Sigmoid colon (tissue), 7 donors: Measurements from ENCODE around the gene NAA80. TPM values are rescaled to one million over a fixed set of nuclear protein-coding genes. Genes with fewer than 3 reads are reported as not detected.

Source experiments
- DNase-seq: peaks from one replicate; pipeline ENCODE4 v3.0.0-alpha.2; 2019
- H3K27ac ChIP-seq, 4 donors: fragments of 200-600 bp; sonication (generic); one replicate each; pipeline ENCODE4 v1.5.1; 2016 to 2019; ENCODE audit warnings: mild to moderate bottlenecking in 1 of 4
- H3K27me3 ChIP-seq, 3 donors: fragments of 200-600 bp; sonication (generic); one replicate each; pipeline ENCODE4 v1.5.1; 2019; ENCODE audit warnings: mild to moderate bottlenecking in 1 of 3
- H3K36me3 ChIP-seq, 4 donors: fragments of 200-600 bp; sonication (generic); one replicate each; pipeline ENCODE4 v1.5.1; 2016 to 2019
- H3K4me1 ChIP-seq, 4 donors: fragments of 200-600 bp; sonication (generic); one replicate each; pipeline ENCODE4 v1.5.1; 2017 to 2019
- H3K4me3 ChIP-seq, 4 donors: fragments of 200-600 bp; sonication (generic); one replicate each; pipeline ENCODE4 v1.5.1; 2017 to 2019; ENCODE audit warnings: mild to moderate bottlenecking in 2 of 4, moderate library complexity in 1 of 4
- H3K9me3 ChIP-seq, 4 donors: fragments of 200-600 bp in 3 of 4; sonication (generic) in 3 of 4; one replicate each; pipeline versions ENCODE4 v1.5.1 to v1.6.1; 2013 to 2019
- CTCF ChIP-seq, 4 experiments: fragments of 450-650 bp in 3 of 4; fragments of 200-600 bp in 1 of 4; IDR thresholded peaks; one replicate each; pipeline ENCODE4 v1.5.1; 2016 to 2019; ENCODE audit warnings: antibody characterized with exemption in 4 of 4, mild to moderate bottlenecking in 3 of 4, moderate library complexity in 2 of 4
- EP300 ChIP-seq, 4 donors: sonication (generic); formaldehyde crosslinking; IDR thresholded peaks; one replicate each; pipeline ENCODE4 v1.6.1; 2017; ENCODE audit warnings: antibody characterized with exemption in 4 of 4
- POLR2A ChIP-seq, 2 donors: fragments of 450-650 bp; IDR thresholded peaks; one replicate each; pipeline ENCODE4 v1.6.1; 2016; ENCODE audit warnings: antibody characterized with exemption in 2 of 2, mild to moderate bottlenecking in 2 of 2, moderate library complexity in 2 of 2
- POLR2AphosphoS5 ChIP-seq, 4 donors: sonication (generic); formaldehyde crosslinking; IDR thresholded peaks; one replicate each; pipeline ENCODE4 v1.6.1; 2017; ENCODE audit warnings: antibody characterized with exemption in 4 of 4
- WGBS, 2 donors: extraction: QIAGEN DNeasy Blood & Tissue Kit; methylation state at CpG; one replicate each; pipeline ENCODE4 v1.1.7; 2013; 5-methylcytosine and 5-hydroxymethylcytosine counted together
- intact Hi-C: fragments of 100-400 bp; cut with DNase I; formaldehyde crosslinking; loops from one replicate; pipeline ENCODE4 v1.15.1; 2023
- polyA plus RNA-seq, 3 donors: library from polyadenylated mRNA; stranded (reverse); fragments of 200-250 nt; gene quantifications; one replicate each; pipeline ENCODE4 v1.2.3, GENCODE V29; 2013
- total RNA-seq, 4 donors: library from RNA; depleted of rRNA; stranded (reverse); fragments of >200 nt; gene quantifications; one replicate each; pipeline ENCODE4 v1.1.0, GENCODE V29; 2016
- donor health status: healthy with polysubstance abuse.
- donor health status: Bipolar disorder and iron deficiency.
- donor health status: healthy.

NAA80 gene
- total and polyA plus RNA-seq, 7 donors: 3.5 to 9.5 (median 6.4) TPM

DNA sequence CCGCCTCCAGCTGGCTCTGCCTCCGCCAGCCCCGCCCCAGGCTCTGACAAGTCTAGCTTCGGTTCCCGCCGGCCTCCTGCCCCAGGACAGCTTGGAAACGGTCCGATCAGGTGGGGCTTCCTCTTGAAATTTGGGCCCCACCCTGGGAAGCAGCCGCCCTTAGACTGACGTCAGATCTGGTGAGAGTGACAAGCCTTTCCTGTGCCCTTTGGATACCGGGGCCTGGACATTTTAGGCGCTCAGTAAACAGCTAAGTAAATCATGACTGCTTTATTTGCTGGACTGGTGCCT is 378 bp upstream of the NAA80 start:
- no peaks in the 10 kb centered on the region for H3K36me3 ChIP-seq
- WGBS, 2 donors: 1 to 3% methylated on average over 12 of the region's 12 CpGs
- no peak for TF ChIP-seq CTCF (IDR thresholded peaks at IDR 0.05)
- peak in 1 of 4 donors; percentile 12 for TF ChIP-seq EP300 (IDR thresholded peaks at IDR 0.05)
- TF ChIP-seq POLR2AphosphoS5 (IDR thresholded peaks at IDR 0.05): peak in 1 of 4 donors; percentile 3
- no peak for TF ChIP-seq POLR2A (IDR thresholded peaks at IDR 0.05)
- peak overlapping the region; percentile 88 to 89 (median 88) for H3K27ac ChIP-seq
- H3K27me3 ChIP-seq: no peaks in the 10 kb centered on the region
- H3K4me1 ChIP-seq: peaks cover 4 to 45% (median 40%) of the 10 kb centered on the region in 4 donors
- no peak for DNase-seq
- H3K4me3 ChIP-seq: peak overlapping the region; percentile 38 to 69 (median 63)
- intact Hi-C loops: loop anchor here (2.0 kb wide), 1 partner anchor 21 kb away; no protein-coding TSS in a partner anchor
- H3K9me3 ChIP-seq: no peaks in the 10 kb centered on the region

- H3K4me1 ChIP-seq: peaks cover 4 to 43% (median 38%) of the 10 kb centered on the region in 4 donors
- no peaks in the 10 kb centered on the region for H3K36me3 ChIP-seq
- peak overlapping the region; percentile 88 to 89 (median 88) for H3K27ac ChIP-seq
- TF ChIP-seq EP300 (IDR thresholded peaks at IDR 0.05) (no peak), POLR2AphosphoS5 (IDR thresholded peaks at IDR 0.05) (no peak), POLR2A (IDR thresholded peaks at IDR 0.05) (no peak), CTCF (IDR thresholded peaks at IDR 0.05) (no peak)
- peak; percentile 71 for DNase-seq
- 44 to 53% methylated on average over 9 of the region's 9 CpGs for WGBS, 2 donors
- no peaks in the 10 kb centered on the region for H3K9me3 ChIP-seq
- H3K4me3 ChIP-seq: peak overlapping the region; percentile 60 to 69 (median 63)
- no peaks in the 10 kb centered on the region for H3K27me3 ChIP-seq
- intact Hi-C loops: loop anchor here (2.0 kb wide), 1 partner anchor 23 kb away; no protein-coding TSS in a partner anchor
Measured at GRCh38 chr3:50297896-50298725, 1.1 kb downstream of the NAA80 start.

DNA sequence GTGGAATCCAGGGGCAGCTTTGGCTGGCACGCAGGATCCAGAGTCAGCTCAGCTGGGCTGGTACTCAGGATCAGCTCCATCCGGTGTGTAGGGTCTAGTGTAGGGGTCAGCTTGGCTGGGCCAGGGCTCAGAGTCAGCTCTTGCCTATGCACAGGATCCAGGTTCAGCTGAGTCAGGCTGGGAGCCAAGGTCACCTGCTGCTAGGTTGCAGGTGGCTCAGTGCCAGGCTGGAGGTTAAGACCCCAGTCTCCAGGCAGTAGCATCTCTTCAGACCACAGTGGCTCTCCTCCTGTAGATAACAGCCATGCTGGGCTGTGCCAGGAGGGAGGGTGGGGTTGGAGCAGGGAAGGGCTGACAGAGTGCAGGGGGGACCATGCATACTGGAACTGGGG is 1.8 kb downstream of the NAA80 start:
- no peaks in the 10 kb centered on the region for H3K27me3 ChIP-seq
- TF ChIP-seq EP300 (IDR thresholded peaks at IDR 0.05) (no peak), POLR2AphosphoS5 (IDR thresholded peaks at IDR 0.05) (no peak), CTCF (IDR thresholded peaks at IDR 0.05) (no peak), POLR2A (IDR thresholded peaks at IDR 0.05) (no peak)
- no peak overlapping the region for H3K27ac ChIP-seq
- H3K4me1 ChIP-seq: peaks cover 4 to 43% (median 37%) of the 10 kb centered on the region in 4 donors
- DNase-seq: peak; percentile 79
- WGBS, 2 donors: 89 to 95% methylated on average over 2 of the region's 2 CpGs
- H3K9me3 ChIP-seq: no peaks in the 10 kb centered on the region
- H3K36me3 ChIP-seq: no peaks in the 10 kb centered on the region
- intact Hi-C loops: no loop called here
- H3K4me3 ChIP-seq: no peak overlapping the region

DNA sequence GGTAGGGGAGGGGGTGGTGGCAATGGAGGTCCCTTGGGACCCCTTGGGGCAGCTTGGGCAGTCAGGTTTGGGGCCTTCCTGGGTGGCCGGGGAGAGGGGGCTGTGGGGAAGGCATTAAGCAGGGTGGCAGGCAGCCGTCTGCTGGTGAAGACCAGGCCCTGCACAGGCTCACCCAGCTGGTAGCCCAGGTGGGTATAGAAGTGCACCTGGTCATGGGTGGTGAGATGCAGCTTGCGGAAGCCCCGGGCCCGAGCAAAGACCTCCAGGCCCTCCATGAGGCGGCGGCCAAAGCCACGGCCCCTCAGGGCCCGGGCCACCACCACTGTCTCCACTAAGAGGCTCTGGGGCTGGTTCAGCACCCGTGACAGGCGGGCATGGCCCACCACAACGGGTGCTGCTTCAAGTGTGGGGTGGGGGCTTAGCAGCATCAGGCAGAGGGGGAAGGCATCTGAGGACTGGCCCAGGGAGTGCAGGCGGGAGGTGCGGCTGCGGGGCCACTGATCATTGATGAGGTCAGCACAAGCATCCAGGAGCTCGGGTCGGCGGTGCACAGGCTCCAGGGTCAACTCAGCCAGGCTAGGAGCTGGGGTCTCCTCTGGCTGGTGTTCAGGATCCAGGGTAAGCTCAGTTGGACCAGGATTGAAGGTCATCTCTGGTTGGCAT is 2.4 kb downstream of the NAA80 start:
- Histone ChIP-seq H3K4me1 (peaks cover 4 to 46% (median 36%) of the 10 kb centered on the region in 4 donors), H3K36me3 (no peaks in the 10 kb centered on the region), H3K27me3 (no peaks in the 10 kb centered on the region), H3K4me3 (no peak overlapping the region), H3K9me3 (no peaks in the 10 kb centered on the region), H3K27ac (no peak overlapping the region)
- TF ChIP-seq POLR2AphosphoS5 (IDR thresholded peaks at IDR 0.05) (no peak), POLR2A (IDR thresholded peaks at IDR 0.05) (no peak), CTCF (IDR thresholded peaks at IDR 0.05) (no peak)
- DNase-seq: peak; percentile 68
- intact Hi-C loops: no loop called here
- WGBS, 2 donors: 94% methylated on average over 18 of the region's 18 CpGs
